Endothelial cell of umbilical vein (primary cell): ENCODE measurements around the gene PCTP. TPM values are rescaled to one million over a fixed set of nuclear protein-coding genes. Genes with fewer than 3 reads are reported as not detected.

Experiments
- BruUV-seq: library from RNA; stranded (reverse); fragments of 400-500 nt; replicated peaks from 2 replicates; lab custom pipeline; 2021; lab: Mats Ljungman, UMichigan
- CTCF ChIA-PET: fragments of 300-600, 350-600 bp; sonication (Branson Sonifier 250); formaldehyde crosslinking; loops from one replicate; lab custom pipeline; 2021; ENCODE audit warnings: antibody characterized with exemption, inconsistent platforms; lab: Charles Lee
- POLR2A ChIA-PET: fragments of 300-600, 350-600 bp; sonication (Branson Sonifier 250); formaldehyde crosslinking; loops from one replicate; lab custom pipeline; 2021; ENCODE audit warnings: antibody characterized with exemption, inconsistent platforms; lab: Charles Lee
- DNase-seq: peaks from one replicate; pipeline ENCODE4 v3.0.0-alpha.2; 2011; ENCODE audit warnings: low read depth, low spot score
- FAIRE-seq: peaks from 2 replicates; lab custom pipeline; 2011; peaks lifted over from hg19 to GRCh38; lab: Jason Lieb, UNC
- H2AFZ ChIP-seq: 2 replicates; pipeline ENCODE4 v1.6.0; 2012; ENCODE audit warnings: low read depth, low read length, control low read depth, inconsistent platforms
- H3K27ac ChIP-seq: 2 replicates; pipeline ENCODE4 v1.5.1; 2011; ENCODE audit warnings: low read depth, mild to moderate bottlenecking, control low read depth, low read length, moderate library complexity; ENCODE audit not compliant: insufficient read depth
- H3K27me3 ChIP-seq, 2 experiments: 2 replicates each; pipeline versions ENCODE4 v1.6.0 to v1.6.1; 2011; ENCODE audit warnings: low read length in 2 of 2, mixed read lengths in 1 of 2; ENCODE audit not compliant: control insufficient read depth in 2 of 2, insufficient read depth in 2 of 2
- H3K36me3 ChIP-seq, 2 experiments: 2 replicates in 1 of 2; 3 replicates in 1 of 2; pipeline ENCODE4 v1.5.1; 2011; ENCODE audit warnings: low read length in 2 of 2, mild to moderate bottlenecking in 1 of 2, moderate library complexity in 1 of 2; ENCODE audit not compliant: control insufficient read depth in 2 of 2, insufficient read depth in 2 of 2; ENCODE audit errors: extremely low read depth in 1 of 2
- H3K4me1 ChIP-seq: 3 replicates; pipeline ENCODE4 v1.5.1; 2011; ENCODE audit warnings: mild to moderate bottlenecking, low read length; ENCODE audit not compliant: control insufficient read depth, insufficient read depth; ENCODE audit errors: extremely low read depth
- H3K4me2 ChIP-seq: 2 replicates; pipeline ENCODE4 v1.6.1; 2011; ENCODE audit warnings: low read length, control low read depth, mixed read lengths; ENCODE audit not compliant: insufficient read depth
- H3K4me3 ChIP-seq, 3 experiments: fragments of 200-600 bp in 1 of 3; sonication (generic), shearing (Covaris generic) in 1 of 3; replicated peaks in 1 of 3; 2 replicates each; pipeline ENCODE4 v1.5.1; 2011 to 2016; ENCODE audit warnings: control low read depth in 3 of 3, low read length in 3 of 3, mild to moderate bottlenecking in 2 of 3, inconsistent platforms in 1 of 3, low read depth in 1 of 3, moderate library complexity in 1 of 3; ENCODE audit not compliant: insufficient read depth in 1 of 3
- H3K79me2 ChIP-seq: 2 replicates; pipeline ENCODE4 v1.6.0; 2012; ENCODE audit warnings: low read length, inconsistent platforms; ENCODE audit not compliant: control insufficient read depth, insufficient read depth
- H3K9ac ChIP-seq: replicated peaks from 2 replicates; pipeline ENCODE3; 2011; ENCODE audit warnings: low read length, control low read depth; ENCODE audit not compliant: insufficient read depth; ENCODE audit errors: extremely low read depth
- H3K9me1 ChIP-seq: replicated peaks from 3 replicates; pipeline ENCODE4 v1.6.0; 2011; ENCODE audit warnings: mild to moderate bottlenecking, low read length; ENCODE audit not compliant: control insufficient read depth, insufficient read depth; ENCODE audit errors: extremely low read depth
- H3K9me3 ChIP-seq: replicated peaks from 2 replicates; pipeline ENCODE4 v1.5.1; 2012; ENCODE audit warnings: low read length, inconsistent platforms; ENCODE audit not compliant: control insufficient read depth, insufficient read depth
- H4K20me1 ChIP-seq: replicated peaks from 2 replicates; pipeline ENCODE3; 2011; ENCODE audit warnings: mild to moderate bottlenecking, low read length; ENCODE audit not compliant: control insufficient read depth, insufficient read depth; ENCODE audit errors: extremely low read depth
- EZH2 ChIP-seq: IDR thresholded peaks from 2 replicates; pipeline ENCODE4 v1.6.1; 2012; ENCODE audit warnings: borderline replicate concordance, low read depth, mild to moderate bottlenecking, moderate library complexity, low read length, inconsistent platforms; ENCODE audit not compliant: severe bottlenecking
- FOS ChIP-seq: IDR thresholded peaks from 2 replicates; pipeline ENCODE4 v1.6.1; 2011; ENCODE audit warnings: mild to moderate bottlenecking, low read length, moderate library complexity, borderline replicate concordance; ENCODE audit not compliant: insufficient read depth
- GATA2 ChIP-seq: IDR thresholded peaks from 2 replicates; pipeline ENCODE4 v1.7.0; 2011; ENCODE audit warnings: low read depth, mild to moderate bottlenecking, moderate library complexity, mixed read lengths, low read length; ENCODE audit not compliant: insufficient read length, insufficient read depth
- JUN ChIP-seq: IDR thresholded peaks from 2 replicates; pipeline ENCODE4 v1.6.1; 2011; ENCODE audit warnings: borderline replicate concordance, low read depth; ENCODE audit not compliant: insufficient read length, insufficient read depth
- MYC ChIP-seq: IDR thresholded peaks from one replicate; pipeline ENCODE4 v1.6.1; 2011; ENCODE audit warnings: mild to moderate bottlenecking, low read depth, low read length
- POLR2A ChIP-seq: IDR thresholded peaks from 2 replicates; pipeline ENCODE4 v1.6.1; 2012; ENCODE audit warnings: low read depth, mild to moderate bottlenecking, control low read depth, low read length
- POLR2AphosphoS5 ChIP-seq: IDR thresholded peaks from 2 replicates; pipeline ENCODE4 v1.6.1; 2012; ENCODE audit warnings: low read depth, mild to moderate bottlenecking, control low read depth, low read length, moderate library complexity; ENCODE audit not compliant: insufficient read depth
- dilution Hi-C: fragments of 300-500 bp; cut with MboI; formaldehyde crosslinking; loops from one replicate; pipeline ENCODE4 v1.15.0; 2019; ENCODE audit warnings: low sequenced_read_pairs; ENCODE audit not compliant: extremely low pct_ligation_motif_present
- intact Hi-C: fragments of 100-400 bp; cut with micrococcal nuclease; formaldehyde crosslinking; loops from one replicate; pipeline ENCODE4 v1.10.0; 2022
- polyA plus RNA-seq, 4 experiments: library from polyadenylated mRNA; depleted of rRNA in 3 of 4; stranded (reverse) in 3 of 4; unstranded in 1 of 4; fragments of >200 nt; gene quantifications; 2 replicates each; pipeline versions ENCODE4 v1.2.1 to v1.2.3, GENCODE V29; 2011 to 2012; ENCODE audit warnings: missing spikeins in 1 of 4
- total RNA-seq: library from RNA; stranded (reverse); gene quantifications from 2 replicates; pipeline ENCODE4 v1.2.3, GENCODE V29; 2021
- TF ChIP-seq, protein P1 (sequence below), 2 donors: IDR thresholded peaks; 1 replicate in 1 of 2; 2 replicates in 1 of 2; pipeline ENCODE4 v1.5.1; 2011; ENCODE audit warnings: low read length in 2 of 2, mild to moderate bottlenecking in 2 of 2, moderate library complexity in 2 of 2, control low read depth in 1 of 2, inconsistent platforms in 1 of 2, low read depth in 1 of 2; ENCODE audit not compliant: insufficient read depth in 1 of 2; ENCODE audit errors: extremely low read depth in 1 of 2
- TF ChIP-seq, protein P2 (sequence below): IDR thresholded peaks from 2 replicates; pipeline ENCODE4 v1.6.1; 2011; ENCODE audit not compliant: insufficient read depth, insufficient read length

Gene PCTP
- total and polyA plus RNA-seq, 2 donors (not counting 3 experiments of a cell fraction or from before 2014, with no cell fraction given): 13.5 to 18.3 TPM

DNA sequence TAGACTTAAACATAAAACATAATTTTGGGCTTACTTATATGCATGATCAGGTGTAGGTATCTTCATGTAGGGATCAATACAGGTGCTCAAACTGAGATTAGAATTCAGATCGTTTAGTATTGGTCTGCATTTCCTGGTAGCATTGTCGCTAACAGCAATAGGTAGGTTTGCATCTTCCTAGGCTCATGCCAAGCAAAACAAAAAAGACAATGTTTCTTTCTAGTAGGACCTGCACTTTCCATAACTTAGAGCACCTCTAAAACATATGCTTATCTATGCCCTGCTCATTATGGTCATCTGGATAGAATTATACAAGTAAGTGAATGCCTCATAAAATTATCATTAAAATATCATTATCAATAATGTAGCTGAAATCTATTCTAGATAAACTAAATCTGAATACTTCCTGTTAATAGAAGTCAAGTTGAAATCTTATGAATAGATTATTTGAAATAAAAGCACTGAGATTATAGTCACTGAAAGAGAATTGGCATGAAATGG, 26.7 kb downstream of the PCTP start:
- Histone ChIP-seq H3K4me3 (no peak overlapping the region), H3K9ac (no peak overlapping the region), H3K36me3 (peaks cover 0 to 18% of the 10 kb centered on the region in 2 experiments), H3K4me1 (no peaks in the 10 kb centered on the region), H3K9me3 (no peaks in the 10 kb centered on the region), H3K9me1 (no peaks in the 10 kb centered on the region), H3K27me3 (no peaks in the 10 kb centered on the region), H2AFZ (no peak overlapping the region), H3K4me2 (no peak overlapping the region), H3K79me2 (no peaks in the 10 kb centered on the region), H3K27ac (no peak overlapping the region), H4K20me1 (no peaks in the 10 kb centered on the region)
- TF ChIP-seq GATA2: no peak
- TF ChIP-seq POLR2AphosphoS5: no peak
- TF ChIP-seq POLR2A: no peak
- TF ChIP-seq, protein P1, sequence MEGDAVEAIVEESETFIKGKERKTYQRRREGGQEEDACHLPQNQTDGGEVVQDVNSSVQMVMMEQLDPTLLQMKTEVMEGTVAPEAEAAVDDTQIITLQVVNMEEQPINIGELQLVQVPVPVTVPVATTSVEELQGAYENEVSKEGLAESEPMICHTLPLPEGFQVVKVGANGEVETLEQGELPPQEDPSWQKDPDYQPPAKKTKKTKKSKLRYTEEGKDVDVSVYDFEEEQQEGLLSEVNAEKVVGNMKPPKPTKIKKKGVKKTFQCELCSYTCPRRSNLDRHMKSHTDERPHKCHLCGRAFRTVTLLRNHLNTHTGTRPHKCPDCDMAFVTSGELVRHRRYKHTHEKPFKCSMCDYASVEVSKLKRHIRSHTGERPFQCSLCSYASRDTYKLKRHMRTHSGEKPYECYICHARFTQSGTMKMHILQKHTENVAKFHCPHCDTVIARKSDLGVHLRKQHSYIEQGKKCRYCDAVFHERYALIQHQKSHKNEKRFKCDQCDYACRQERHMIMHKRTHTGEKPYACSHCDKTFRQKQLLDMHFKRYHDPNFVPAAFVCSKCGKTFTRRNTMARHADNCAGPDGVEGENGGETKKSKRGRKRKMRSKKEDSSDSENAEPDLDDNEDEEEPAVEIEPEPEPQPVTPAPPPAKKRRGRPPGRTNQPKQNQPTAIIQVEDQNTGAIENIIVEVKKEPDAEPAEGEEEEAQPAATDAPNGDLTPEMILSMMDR (IDR thresholded peaks at IDR 0.05; ENCODE audit: extremely low read depth in 1 of 2, insufficient read depth in 1 of 2, low read depth in 1 of 2, low read length in 2 of 2): no peak
- no peak for TF ChIP-seq MYC
- TF ChIP-seq, protein P2, sequence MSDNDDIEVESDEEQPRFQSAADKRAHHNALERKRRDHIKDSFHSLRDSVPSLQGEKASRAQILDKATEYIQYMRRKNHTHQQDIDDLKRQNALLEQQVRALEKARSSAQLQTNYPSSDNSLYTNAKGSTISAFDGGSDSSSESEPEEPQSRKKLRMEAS: no peak
- no peak for TF ChIP-seq EZH2
- TF ChIP-seq FOS: no peak
- TF ChIP-seq JUN: no peak
- no peak for DNase-seq
- ChIA-PET POLR2A (no interaction called here), CTCF (no interaction called here)
- BruUV-seq: no TSS peak
- dilution Hi-C loops (no loop called here), intact Hi-C loops (loop anchor here (10.0 kb wide), 1 partner anchor 537 kb away; no protein-coding TSS in a partner anchor)
- no peak for FAIRE-seq
